ENCODE data around the gene DENND4A.

Gene DENND4A

DNA sequence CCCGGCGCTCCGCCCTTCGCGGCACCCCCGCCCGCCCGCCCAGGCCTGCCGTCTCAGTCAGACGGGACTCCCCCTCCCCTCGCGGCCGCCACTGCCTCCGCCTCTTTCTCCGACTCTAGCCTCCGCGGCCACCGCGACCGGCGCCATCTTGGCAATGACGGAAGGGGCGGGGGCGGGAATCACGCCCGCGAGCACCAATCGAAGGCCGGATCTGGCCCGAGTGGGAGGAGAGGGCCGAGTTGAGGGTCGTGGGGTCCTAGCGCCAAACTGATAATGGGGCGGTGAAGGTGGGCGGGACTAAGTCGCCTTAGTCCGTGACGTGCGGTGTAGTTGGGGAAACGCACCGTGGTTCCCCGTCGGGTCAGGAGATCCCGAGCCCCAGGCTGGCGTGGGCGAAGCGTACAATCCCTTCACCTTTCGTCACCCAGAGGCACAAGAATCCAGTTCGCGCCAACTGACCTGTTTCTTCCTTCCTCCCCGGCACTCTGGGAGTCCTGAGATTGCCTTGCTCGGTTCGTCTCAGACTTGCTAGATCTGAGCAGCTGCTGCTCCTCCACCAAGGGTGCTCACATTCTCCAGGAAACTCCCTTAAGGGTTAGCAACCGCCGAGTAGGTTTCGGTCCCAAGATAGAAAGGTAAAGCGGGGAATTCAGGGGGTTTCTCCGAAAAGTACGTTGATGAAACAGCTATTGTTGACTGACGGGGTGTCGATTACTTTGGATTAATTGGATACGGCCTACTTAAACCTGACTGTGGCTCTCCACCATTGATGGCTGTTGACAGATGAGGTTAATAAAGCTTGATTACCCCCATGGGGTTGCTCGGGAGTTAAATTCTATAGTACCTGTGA lies at the start of gene DENND4A:
Gene DENND4A (minus strand): TSS at position 156 of the 850 bp plus-strand sequence. CDS start 35,843 bp downstream, outside the sequence.
- no peaks in the 10 kb centered on the region for H3K36me3 ChIP-seq (ENCODE audit: control insufficient read depth, insufficient read depth, low read length)
- peak within 1 kb of the TSS; percentile 88 for H3K9ac ChIP-seq (ENCODE audit: low read depth, low read length)
- peaks cover 14% of the 10 kb centered on the region for H3K4me1 ChIP-seq (ENCODE audit: control insufficient read depth, insufficient read depth, low read length)
- no peaks in the 10 kb centered on the region for H3K9me3 ChIP-seq (ENCODE audit: control insufficient read depth, insufficient read depth, low read length)
- no peaks in the 10 kb centered on the region for H3K27me3 ChIP-seq (ENCODE audit: control insufficient read depth, insufficient read depth, low read length)
- H3K4me3 ChIP-seq (ENCODE audit: low read depth, low read length) = peak within 1 kb of the TSS; percentile 100

DNA sequence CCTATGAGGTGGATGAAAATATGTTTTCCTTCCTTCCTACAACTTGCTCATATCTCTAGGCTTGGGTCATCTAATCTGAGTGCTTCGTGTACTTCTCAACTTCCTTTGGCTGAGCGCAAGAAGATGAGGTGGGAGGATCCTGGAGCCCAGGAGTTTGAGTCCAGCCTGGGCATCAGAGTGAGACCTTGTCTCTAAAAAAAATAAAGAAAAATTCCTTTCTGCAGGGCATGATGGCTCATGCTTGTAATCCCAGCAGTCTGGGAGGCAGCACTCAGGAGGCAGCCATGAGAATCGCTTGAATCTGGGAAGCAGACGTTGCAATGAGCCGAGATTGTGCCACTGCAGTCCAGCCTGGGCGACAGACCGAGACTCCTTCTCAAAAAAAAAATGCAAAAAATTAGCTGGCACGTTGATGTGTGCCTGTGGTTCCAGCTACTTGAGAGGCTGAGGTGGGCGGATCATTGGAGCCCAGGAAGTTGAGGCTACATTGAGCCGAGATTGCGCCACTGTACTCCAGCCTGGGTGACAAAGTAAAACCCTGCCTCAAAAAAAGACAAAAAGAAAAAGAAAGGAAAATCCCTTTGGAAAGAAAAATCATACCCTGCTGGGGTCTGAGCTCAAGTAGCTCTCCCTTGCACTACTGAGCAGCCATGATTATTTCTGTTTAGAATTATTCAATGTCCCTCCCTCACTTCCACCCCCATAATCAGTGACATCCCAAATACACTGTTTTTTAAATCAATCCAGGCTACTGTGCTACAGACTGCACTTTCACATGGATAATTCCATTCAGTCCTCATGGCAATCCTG lies 49.2 kb upstream of the DENND4A start:
- Histone ChIP-seq H3K4me3 (ENCODE audit: low read depth, low read length) (no peak overlapping the region), H3K9ac (ENCODE audit: low read depth, low read length) (no peak overlapping the region)

DNA sequence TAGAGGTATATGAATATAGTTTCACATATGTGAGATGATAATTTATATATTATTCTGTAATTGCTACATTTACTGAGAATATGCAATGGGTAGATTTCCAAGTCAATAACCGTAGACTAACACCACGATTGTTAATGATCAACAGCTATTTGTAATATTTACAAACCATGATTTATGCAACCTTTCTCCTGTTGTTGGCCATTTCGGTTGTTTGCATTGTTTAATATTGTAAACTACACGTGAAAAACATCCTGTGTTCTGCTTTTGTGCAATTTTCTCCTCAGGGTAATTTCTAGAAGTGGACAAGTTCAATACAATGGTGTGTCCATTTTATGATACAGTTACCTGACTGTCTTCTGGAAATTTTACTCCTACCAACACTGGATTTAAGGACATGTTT lies 47.9 kb upstream of the DENND4A start:
- H3K27me3 ChIP-seq (ENCODE audit: control insufficient read depth, insufficient read depth, low read length) = no peaks in the 10 kb centered on the region
- no peak overlapping the region for H3K9ac ChIP-seq (ENCODE audit: low read depth, low read length)
- H3K4me1 ChIP-seq (ENCODE audit: control insufficient read depth, insufficient read depth, low read length) = no peaks in the 10 kb centered on the region

More for the DNA sequence above, 49.2 kb upstream of the DENND4A start:
- H3K9me3 ChIP-seq (ENCODE audit: control insufficient read depth, insufficient read depth, low read length) = no peaks in the 10 kb centered on the region
- H3K27me3 ChIP-seq (ENCODE audit: control insufficient read depth, insufficient read depth, low read length) = no peaks in the 10 kb centered on the region
- no peaks in the 10 kb centered on the region for H3K4me1 ChIP-seq (ENCODE audit: control insufficient read depth, insufficient read depth, low read length)
- H3K36me3 ChIP-seq (ENCODE audit: control insufficient read depth, insufficient read depth, low read length) = no peaks in the 10 kb centered on the region

DNA sequence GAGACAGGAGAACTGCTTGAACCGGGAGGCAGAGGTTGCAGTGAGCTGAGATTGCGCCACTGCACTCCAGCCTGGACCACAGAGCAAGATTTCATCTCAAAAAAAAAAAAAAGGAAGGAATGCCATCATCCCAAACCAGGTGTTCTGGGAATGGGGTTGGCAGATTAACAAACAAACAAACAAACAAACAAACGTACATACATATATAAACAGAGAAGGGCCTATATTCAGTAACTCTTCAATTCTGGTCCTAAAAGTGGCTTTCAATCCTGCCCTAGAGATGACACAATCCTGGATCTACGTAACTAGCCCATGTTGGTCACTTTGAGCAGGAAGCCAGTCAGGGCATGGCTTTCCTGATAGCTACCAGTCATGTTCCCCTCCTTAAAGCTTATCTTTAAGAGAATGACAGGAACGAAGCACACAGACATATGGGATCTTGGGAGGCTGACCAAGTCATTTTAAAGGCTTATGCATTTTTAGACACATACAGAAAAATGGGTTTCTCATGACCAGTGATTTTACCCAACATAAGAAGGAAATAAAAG lies 47.3 kb upstream of the DENND4A start:
- Histone ChIP-seq H3K9ac (ENCODE audit: low read depth, low read length) (no peak overlapping the region), H3K36me3 (ENCODE audit: control insufficient read depth, insufficient read depth, low read length) (no peaks in the 10 kb centered on the region), H3K4me1 (ENCODE audit: control insufficient read depth, insufficient read depth, low read length) (no peaks in the 10 kb centered on the region), H3K27me3 (ENCODE audit: control insufficient read depth, insufficient read depth, low read length) (no peaks in the 10 kb centered on the region), H3K9me3 (ENCODE audit: control insufficient read depth, insufficient read depth, low read length) (no peaks in the 10 kb centered on the region), H3K4me3 (ENCODE audit: low read depth, low read length) (no peak overlapping the region)

More for the DNA sequence above, 47.9 kb upstream of the DENND4A start:
- H3K36me3 ChIP-seq (ENCODE audit: control insufficient read depth, insufficient read depth, low read length) = no peaks in the 10 kb centered on the region
- H3K9me3 ChIP-seq (ENCODE audit: control insufficient read depth, insufficient read depth, low read length) = no peaks in the 10 kb centered on the region
- H3K4me3 ChIP-seq (ENCODE audit: low read depth, low read length) = no peak overlapping the region

DNA sequence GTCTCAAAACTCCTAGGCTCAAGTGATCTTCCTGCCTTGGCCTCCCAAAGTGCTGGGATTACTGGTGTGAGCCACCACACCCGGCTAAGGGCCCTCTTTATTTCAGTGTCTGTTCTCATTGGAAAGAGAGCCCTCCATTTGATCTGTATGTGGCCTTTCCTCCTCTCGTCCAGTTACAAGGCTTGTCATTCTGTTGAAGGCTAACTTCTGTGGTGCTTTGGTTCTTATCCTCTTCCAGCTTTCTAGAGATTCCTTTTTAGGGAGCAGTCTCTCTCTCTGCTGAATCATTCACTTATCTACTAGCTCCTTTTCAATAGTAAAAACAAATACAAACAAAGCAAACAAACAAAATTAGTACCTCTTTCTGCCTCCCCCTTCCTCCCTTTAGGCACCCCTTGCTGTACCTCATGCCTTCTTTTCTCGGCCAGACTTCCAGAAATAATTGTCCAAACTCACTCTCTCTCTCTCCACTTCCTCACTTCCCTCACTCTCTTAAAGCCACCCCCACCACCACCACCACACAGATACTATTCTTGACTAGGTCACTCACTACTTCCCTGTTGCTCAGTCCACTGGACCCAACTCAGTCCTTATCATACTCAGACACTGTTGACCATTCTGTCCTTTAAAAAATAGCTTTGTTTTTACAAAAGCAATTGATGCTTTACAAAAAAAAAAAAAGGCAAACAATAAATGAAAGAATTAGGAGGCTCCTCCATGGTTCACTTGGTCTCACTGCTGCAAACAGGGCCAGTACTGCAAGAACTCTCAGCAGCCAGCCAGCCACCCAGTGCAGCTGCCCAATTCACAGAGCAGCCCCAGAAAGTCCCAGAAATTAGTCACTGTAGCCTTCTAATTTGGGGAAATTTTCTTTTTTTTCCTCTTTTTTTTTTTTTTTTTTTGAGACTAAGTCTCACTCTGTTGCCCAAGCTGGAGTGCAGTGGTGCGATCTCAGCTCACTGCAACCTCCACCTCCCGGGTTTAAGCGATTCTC lies 45.5 kb upstream of the DENND4A start:
- no peak overlapping the region for H3K4me3 ChIP-seq (ENCODE audit: low read depth, low read length)
- no peaks in the 10 kb centered on the region for H3K9me3 ChIP-seq (ENCODE audit: control insufficient read depth, insufficient read depth, low read length)
- peaks cover 12% of the 10 kb centered on the region for H3K4me1 ChIP-seq (ENCODE audit: control insufficient read depth, insufficient read depth, low read length)
- no peaks in the 10 kb centered on the region for H3K36me3 ChIP-seq (ENCODE audit: control insufficient read depth, insufficient read depth, low read length)
- H3K9ac ChIP-seq (ENCODE audit: low read depth, low read length) = no peak overlapping the region
- H3K27me3 ChIP-seq (ENCODE audit: control insufficient read depth, insufficient read depth, low read length) = no peaks in the 10 kb centered on the region

DNA sequence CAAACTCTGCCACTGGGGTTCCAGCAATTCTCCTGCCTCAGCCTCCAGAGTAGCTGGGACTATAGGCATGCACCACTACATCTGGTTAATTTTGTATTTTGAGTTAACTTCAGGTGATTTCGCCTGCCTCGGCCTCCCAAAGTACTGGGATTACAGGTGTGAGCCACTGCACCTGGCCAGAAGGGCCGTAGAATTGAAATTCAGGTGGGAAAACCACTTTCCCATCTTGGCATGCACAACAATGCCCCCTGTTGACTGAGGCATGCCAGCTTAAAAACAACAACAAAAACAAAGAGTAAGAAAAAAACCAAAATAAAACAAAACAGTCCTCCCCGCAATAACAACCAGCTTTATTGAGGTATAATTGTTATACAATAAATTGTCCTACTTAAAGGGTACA lies 44.6 kb upstream of the DENND4A start:
- Histone ChIP-seq H3K9ac (ENCODE audit: low read depth, low read length) (no peak overlapping the region), H3K27me3 (ENCODE audit: control insufficient read depth, insufficient read depth, low read length) (no peaks in the 10 kb centered on the region), H3K36me3 (ENCODE audit: control insufficient read depth, insufficient read depth, low read length) (no peaks in the 10 kb centered on the region), H3K9me3 (ENCODE audit: control insufficient read depth, insufficient read depth, low read length) (no peaks in the 10 kb centered on the region), H3K4me3 (ENCODE audit: low read depth, low read length) (no peak overlapping the region), H3K4me1 (ENCODE audit: control insufficient read depth, insufficient read depth, low read length) (peaks cover 17% of the 10 kb centered on the region)

DNA sequence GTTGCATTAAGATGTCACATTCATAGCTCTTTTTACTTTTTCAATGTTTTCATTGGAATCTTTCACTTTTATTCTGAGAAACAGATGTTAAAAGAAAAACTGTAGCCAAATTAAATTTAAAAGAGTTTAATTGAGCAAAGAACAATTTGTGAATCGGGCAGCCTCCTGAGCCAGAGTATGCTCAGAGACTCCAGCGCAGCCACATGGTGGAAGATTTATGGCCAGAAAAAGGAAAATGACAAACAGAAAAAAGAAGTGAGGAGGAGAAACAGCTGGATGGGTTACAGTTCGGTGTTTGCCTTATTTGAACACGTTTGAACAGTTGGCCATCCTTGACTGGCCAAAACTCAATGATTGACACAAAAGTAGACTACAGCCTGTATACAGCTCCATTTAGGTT lies 43.4 kb upstream of the DENND4A start:
- Histone ChIP-seq H3K4me3 (ENCODE audit: low read depth, low read length) (no peak overlapping the region), H3K9ac (ENCODE audit: low read depth, low read length) (no peak overlapping the region), H3K4me1 (ENCODE audit: control insufficient read depth, insufficient read depth, low read length) (peaks cover 17% of the 10 kb centered on the region), H3K9me3 (ENCODE audit: control insufficient read depth, insufficient read depth, low read length) (no peaks in the 10 kb centered on the region), H3K36me3 (ENCODE audit: control insufficient read depth, insufficient read depth, low read length) (no peaks in the 10 kb centered on the region), H3K27me3 (ENCODE audit: control insufficient read depth, insufficient read depth, low read length) (no peaks in the 10 kb centered on the region)

DNA sequence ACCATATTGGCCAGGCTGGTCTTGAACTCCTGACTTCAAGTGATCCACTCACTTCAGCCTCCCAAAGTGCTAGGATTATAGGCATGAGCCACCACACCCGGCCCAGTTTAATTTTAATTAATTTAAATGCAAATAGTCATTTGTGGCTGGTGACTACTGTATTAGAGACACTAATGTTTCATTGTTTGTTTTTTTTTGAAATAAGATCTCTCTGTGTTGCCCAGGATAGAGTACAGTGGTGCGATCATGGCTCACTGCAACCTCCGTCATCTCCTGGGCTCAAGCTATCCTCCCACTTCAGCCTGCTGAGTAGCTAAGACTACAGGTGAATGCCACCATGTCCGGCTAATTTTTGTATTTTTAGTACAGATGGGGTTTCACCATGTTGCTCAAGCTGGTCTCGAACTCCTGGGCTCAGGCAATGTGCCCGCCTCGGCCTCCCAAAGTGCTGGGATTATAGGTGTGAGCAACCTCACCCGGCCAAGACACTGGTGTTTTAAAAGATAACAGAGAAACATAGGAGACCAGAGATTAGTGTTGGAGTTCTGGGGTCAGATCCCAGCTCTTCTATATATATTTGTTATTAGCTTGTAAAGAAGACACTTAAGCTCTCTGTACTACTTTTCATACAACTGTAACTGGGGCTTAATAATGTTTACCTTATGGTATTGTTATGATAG lies 42.6 kb upstream of the DENND4A start:
- Histone ChIP-seq H3K4me1 (ENCODE audit: control insufficient read depth, insufficient read depth, low read length) (peaks cover 17% of the 10 kb centered on the region), H3K27me3 (ENCODE audit: control insufficient read depth, insufficient read depth, low read length) (no peaks in the 10 kb centered on the region), H3K4me3 (ENCODE audit: low read depth, low read length) (no peak overlapping the region), H3K9ac (ENCODE audit: low read depth, low read length) (no peak overlapping the region), H3K36me3 (ENCODE audit: control insufficient read depth, insufficient read depth, low read length) (no peaks in the 10 kb centered on the region), H3K9me3 (ENCODE audit: control insufficient read depth, insufficient read depth, low read length) (no peaks in the 10 kb centered on the region)

DNA sequence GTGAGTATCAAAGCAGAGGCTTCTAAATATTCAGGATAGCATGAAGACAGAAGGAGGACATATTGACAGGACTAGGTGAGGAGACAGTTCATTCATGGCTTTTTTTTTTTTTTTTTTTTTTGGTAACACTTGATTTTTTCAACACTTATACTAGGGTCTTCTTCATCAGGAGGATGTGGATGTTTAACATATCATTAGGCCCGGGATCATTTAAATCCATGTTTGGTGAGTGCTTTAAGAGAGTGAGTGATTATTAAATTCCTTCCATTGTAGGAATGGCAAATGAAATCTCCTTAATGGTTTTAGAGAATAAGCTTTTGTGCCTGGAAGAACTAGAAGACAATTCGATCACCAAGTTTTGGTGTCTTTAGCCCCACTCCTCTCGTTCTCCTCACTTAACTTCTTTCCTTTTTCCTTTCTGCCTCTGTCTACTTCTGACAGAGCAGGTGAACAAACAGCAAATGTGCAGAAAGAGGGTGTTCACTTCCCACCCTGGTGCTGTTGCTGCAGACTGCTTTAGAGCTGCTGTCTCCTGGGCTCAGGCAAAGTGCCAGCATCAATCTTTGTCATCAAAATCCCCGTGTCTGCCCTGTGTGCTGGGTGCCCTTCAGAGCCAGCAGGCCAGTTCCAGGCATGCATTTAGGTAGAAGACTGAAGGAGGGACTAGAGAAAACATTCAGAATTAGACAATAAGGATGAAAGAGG lies 41.6 kb upstream of the DENND4A start:
- H3K4me3 ChIP-seq (ENCODE audit: low read depth, low read length) = no peak overlapping the region
- H3K9ac ChIP-seq (ENCODE audit: low read depth, low read length) = peak overlapping the region; percentile 70

More for the DNA sequence above, 41.6 kb upstream of the DENND4A start:
- Histone ChIP-seq H3K27me3 (ENCODE audit: control insufficient read depth, insufficient read depth, low read length) (no peaks in the 10 kb centered on the region), H3K36me3 (ENCODE audit: control insufficient read depth, insufficient read depth, low read length) (no peaks in the 10 kb centered on the region), H3K9me3 (ENCODE audit: control insufficient read depth, insufficient read depth, low read length) (no peaks in the 10 kb centered on the region), H3K4me1 (ENCODE audit: control insufficient read depth, insufficient read depth, low read length) (peaks cover 17% of the 10 kb centered on the region)
